ENCODE measurements around the gene KIAA1958. TPM values are rescaled to one million over a fixed set of nuclear protein-coding genes. Genes with fewer than 3 reads are reported as not detected.

Gene KIAA1958
- total and polyA plus RNA-seq, 10 of the 15 experiments (the other 5 are each of a cell fraction or from before 2014, with no cell fraction given) = 0.53 to 8.7 (median 4.0) TPM

DNA sequence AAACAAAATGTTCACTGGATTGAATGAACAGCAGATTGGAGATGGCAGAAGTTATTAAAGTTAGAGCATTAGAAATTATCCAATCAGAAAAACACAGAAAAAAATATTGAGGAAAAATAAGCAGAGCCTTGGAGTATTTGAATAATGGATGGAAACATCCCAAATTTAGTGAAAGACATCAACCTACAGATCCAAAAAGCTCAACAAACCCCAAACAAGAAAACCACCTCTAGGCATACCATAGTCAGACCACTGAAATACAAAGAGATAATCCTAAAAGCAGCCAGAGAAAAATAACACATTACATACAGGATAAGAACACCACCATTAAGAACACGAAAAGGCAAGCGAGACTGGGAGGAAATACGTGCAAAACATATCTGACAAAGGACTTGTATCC is 226.1 kb downstream of the KIAA1958 start:
- Histone ChIP-seq H2AFZ (ENCODE audit: control insufficient read depth, low read depth, low read length) (no peak overlapping the region), H3K4me1 (ENCODE audit: control insufficient read depth, insufficient read depth, low read length) (no peaks in the 10 kb centered on the region; the same call in 1 of the 2 replicates), H3K4me3 (no peak overlapping the region), H3K27me3 (replicated peaks in 1 of 2; ENCODE audit: control insufficient read depth in 2 of 2, insufficient read depth in 2 of 2, low read length in 1 of 2) (no peaks in the 10 kb centered on the region), H4K20me1 (ENCODE audit: control insufficient read depth, insufficient read depth) (no peaks in the 10 kb centered on the region), H3K36me3 (ENCODE audit: control insufficient read depth in 2 of 2, insufficient read depth in 2 of 2, low read length in 1 of 2) (peaks cover 0 to 3% of the 10 kb centered on the region in 2 experiments; a peak in 1 of 4 replicates), H3K9ac (ENCODE audit: control insufficient read depth, insufficient read depth, low read length) (no peak overlapping the region), H3K4me2 (ENCODE audit: control insufficient read depth, insufficient read depth) (no peak overlapping the region), H3K9me3 (replicated peaks; ENCODE audit: control insufficient read depth, insufficient read depth, low read length) (no peaks in the 10 kb centered on the region), H3K79me2 (ENCODE audit: control insufficient read depth, insufficient read depth, low read length) (peaks cover 15% of the 10 kb centered on the region), H3K27ac (ENCODE audit: control insufficient read depth, insufficient read depth) (no peak overlapping the region)
- DNase-seq (ENCODE audit: low read depth, low spot score) = no peak
- in situ Hi-C loops (cut with MboI) = no loop called here
- FAIRE-seq = no peak
- RAD21 ChIA-PET (ENCODE audit: unreplicated experiment) = no interaction called here
- SMC1A ChIA-PET (ENCODE audit: uncharacterized antibody, unreplicated experiment) = interaction anchor here (1.3 kb wide), 1 partner anchor 628 kb away, joined by 3 read pairs; no protein-coding TSS in a partner anchor
- no TSS peak for BruUV-seq (replicated peaks)
- CTCF ChIA-PET = interaction anchor here (1.0 kb wide), 1 partner anchor 269 kb away, joined by 6 read pairs; no protein-coding TSS in a partner anchor
- POLR2A ChIA-PET = interaction anchor here (1.4 kb wide), 1 partner anchor 21 kb away, joined by 3 read pairs; no protein-coding TSS in a partner anchor
- TF ChIP-seq FOXM1 (IDR thresholded peaks at IDR 0.05; ENCODE audit: low read depth, low read length) (no peak), ZBTB40 (IDR thresholded peaks at IDR 0.05; ENCODE audit: borderline replicate concordance) (no peak), ZBTB33 (IDR thresholded peaks at IDR 0.05) (no peak), TARDBP (IDR thresholded peaks at IDR 0.05; ENCODE audit: borderline replicate concordance) (no peak), TCF7 (IDR thresholded peaks at IDR 0.05; ENCODE audit: borderline replicate concordance) (no peak), ZNF622 (IDR thresholded peaks at IDR 0.05) (no peak), ZBED1 (IDR thresholded peaks at IDR 0.05; ENCODE audit: borderline replicate concordance) (no peak), NR2C1 (IDR thresholded peaks at IDR 0.05) (no peak), ZNF207 (IDR thresholded peaks at IDR 0.05; ENCODE audit: borderline replicate concordance) (no peak), ZNF687 (IDR thresholded peaks at IDR 0.05) (no peak), IKZF1 (conservative IDR thresholded peaks at IDR 0.05) (no peak)
- TF ChIP-seq, protein P1, sequence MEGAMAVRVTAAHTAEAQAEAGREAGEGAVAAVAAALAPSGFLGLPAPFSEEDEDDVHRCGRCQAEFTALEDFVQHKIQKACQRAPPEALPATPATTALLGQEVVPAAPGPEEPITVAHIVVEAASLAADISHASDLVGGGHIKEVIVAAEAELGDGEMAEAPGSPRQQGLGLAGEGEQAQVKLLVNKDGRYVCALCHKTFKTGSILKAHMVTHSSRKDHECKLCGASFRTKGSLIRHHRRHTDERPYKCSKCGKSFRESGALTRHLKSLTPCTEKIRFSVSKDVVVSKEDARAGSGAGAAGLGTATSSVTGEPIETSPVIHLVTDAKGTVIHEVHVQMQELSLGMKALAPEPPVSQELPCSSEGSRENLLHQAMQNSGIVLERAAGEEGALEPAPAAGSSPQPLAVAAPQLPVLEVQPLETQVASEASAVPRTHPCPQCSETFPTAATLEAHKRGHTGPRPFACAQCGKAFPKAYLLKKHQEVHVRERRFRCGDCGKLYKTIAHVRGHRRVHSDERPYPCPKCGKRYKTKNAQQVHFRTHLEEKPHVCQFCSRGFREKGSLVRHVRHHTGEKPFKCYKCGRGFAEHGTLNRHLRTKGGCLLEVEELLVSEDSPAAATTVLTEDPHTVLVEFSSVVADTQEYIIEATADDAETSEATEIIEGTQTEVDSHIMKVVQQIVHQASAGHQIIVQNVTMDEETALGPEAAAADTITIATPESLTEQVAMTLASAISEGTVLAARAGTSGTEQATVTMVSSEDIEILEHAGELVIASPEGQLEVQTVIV (IDR thresholded peaks at IDR 0.05; ENCODE audit: borderline replicate concordance, partially characterized antibody) = no peak
- WGBS (ENCODE audit: insufficient coverage, insufficient replicate concordance, low lambda C conversion rate, missing lambda C conversion rate) = 100% methylated on average over 3 of the region's 3 CpGs
- no peak for ATAC-seq
- intact Hi-C loops (cut with micrococcal nuclease; ENCODE audit: unreplicated experiment) = loop anchor here (10.0 kb wide), 1 partner anchor 618 kb away; no protein-coding TSS in a partner anchor

All from GM12878 (cell line).